ENCODE measurements around the gene OLFM2. TPM values are rescaled to one million over a fixed set of nuclear protein-coding genes. Genes with fewer than 3 reads are reported as not detected.
A peak's percentile ranks its signal among the peaks of the same experiment; 100 is the strongest.

OLFM2 gene
- total and polyA plus RNA-seq, 2 of the 4 experiments (the other 2 are of a cell fraction): 2.7 to 5.1 TPM

GRCh38 chr19:9836021-9836420, 100.3 kb downstream of the OLFM2 start:
- Histone ChIP-seq H3K56ac (ENCODE audit: extremely low read depth, insufficient read depth, low read length) (no peak overlapping the region), H3K9ac (ENCODE audit: low read depth, low read length) (peak overlapping the region; percentile 53), H3K23ac (ENCODE audit: low read depth, low read length) (peak overlapping the region; percentile 48; the same call in 1 of the 2 replicates), H3K27ac (ENCODE audit: insufficient read depth, low read length) (no peak overlapping the region), H2BK20ac (ENCODE audit: low read depth, low read length) (no peak overlapping the region), H3K4me2 (ENCODE audit: low read depth, low read length) (peak overlapping the region; percentile 80), H3K9me1 (ENCODE audit: insufficient read depth, low read length) (peaks cover 9% of the 10 kb centered on the region; the same call in 1 of the 2 replicates), H2AK5ac (ENCODE audit: low read depth, low read length) (no peak overlapping the region), H3K14ac (replicated peaks; ENCODE audit: low read depth, low read length) (peak overlapping the region; percentile 71; the same call in 1 of the 2 replicates), H3K9me3 (ENCODE audit: control insufficient read depth, insufficient read depth, low read length) (no peaks in the 10 kb centered on the region), H3K27me3 (ENCODE audit: control insufficient read depth, insufficient read depth, low read length) (no peaks in the 10 kb centered on the region), H3K4me3 (ENCODE audit: insufficient read depth, low read depth, low read length) (peak overlapping the region; percentile 59), H2BK15ac (ENCODE audit: low read depth, low read length) (no peak overlapping the region), H2BK5ac (ENCODE audit: low read depth, low read length, poor library complexity, severe bottlenecking) (no peak overlapping the region), H3K4me1 (ENCODE audit: control insufficient read depth, insufficient read depth, low read length) (no peaks in the 10 kb centered on the region; the same call in 1 of the 2 replicates), H2BK120ac (ENCODE audit: low read depth, low read length) (no peak overlapping the region), H2AK9ac (replicated peaks; ENCODE audit: low read depth, low read length, poor library complexity) (peak overlapping the region; percentile 75), H4K8ac (ENCODE audit: low read depth in 2 of 2, low read length in 2 of 2) (no peak overlapping the region), H3K4ac (ENCODE audit: low read depth, low read length) (no peak overlapping the region), H4K5ac (ENCODE audit: low read depth, low read length) (no peak overlapping the region), H3K18ac (ENCODE audit: low read depth, low read length) (no peak overlapping the region), H2AFZ (replicated peaks; ENCODE audit: low read length, poor library complexity) (no peak overlapping the region), H4K91ac (ENCODE audit: insufficient read depth, low read depth, low read length) (no peak overlapping the region), H4K20me1 (ENCODE audit: insufficient read depth, low read length) (peaks cover 3% of the 10 kb centered on the region; the same call in 1 of the 2 replicates), H3K79me1 (ENCODE audit: low read depth in 1 of 2, low read length in 2 of 2) (peaks cover 24 to 64% of the 10 kb centered on the region in 2 experiments), H3K36me3 (ENCODE audit: control insufficient read depth, insufficient read depth, low read length) (peaks cover 17% of the 10 kb centered on the region)
- in situ Hi-C loops (cut with MboI; ENCODE audit: low sequenced_read_pairs) (no loop called here), dilution Hi-C loops (cut with HindIII; ENCODE audit: low sequenced_read_pairs, unreplicated experiment) (no loop called here), intact Hi-C loops (cut with micrococcal nuclease) (no loop called here)
- POLR2A ChIA-PET (ENCODE audit: unreplicated experiment): no interaction called here
- peak; percentile 43 for DNase-seq
- BruUV-seq (replicated peaks): no TSS peak
- no peak for ATAC-seq (ENCODE audit: low read depth)
- WGBS, 2 experiments (ENCODE audit: extremely low coverage in 2 of 2, insufficient read length in 1 of 2): 0% methylated on average over 1 of the region's 5 CpGs; no CpG with 5 or more reads in 1 of the 2 experiments
- no peak for TF ChIP-seq SMC3 (IDR thresholded peaks at IDR 0.05; ENCODE audit: low read depth, low read length)
- TF ChIP-seq FOS (IDR thresholded peaks at IDR 0.05; ENCODE audit: low read depth, low read length): no peak
- no peak for TF ChIP-seq CHD1 (IDR thresholded peaks at IDR 0.05; ENCODE audit: low read depth, low read length)
- no peak for TF ChIP-seq USF2 (IDR thresholded peaks at IDR 0.05; ENCODE audit: low read depth, low read length)
- TF ChIP-seq MXI1 (IDR thresholded peaks at IDR 0.05; ENCODE audit: borderline replicate concordance, low read depth, low read length): no peak
- no peak for TF ChIP-seq ELK1 (IDR thresholded peaks at IDR 0.05; ENCODE audit: borderline replicate concordance, low read depth, low read length)
- no peak for TF ChIP-seq RFX5 (IDR thresholded peaks at IDR 0.05; ENCODE audit: low read depth, low read length)
- no peak for TF ChIP-seq MAFK (IDR thresholded peaks at IDR 0.05; ENCODE audit: low read depth, low read length)
- CTCF ChIA-PET: no interaction called here
